Panc1 (cell line): Measurements from ENCODE around the gene PTPN23. TPM values are rescaled to one million over a fixed set of nuclear protein-coding genes. Genes with fewer than 3 reads are reported as not detected.

ENCODE experiments used
- ATAC-seq: fragments of 200-7000 bp; cut with Tn5 transposase; 2 replicates; pipeline ENCODE4 v1.9.1; 2020; ENCODE audit warnings: mild to moderate bottlenecking, moderate library complexity
- BruUV-seq: library from RNA; stranded (reverse); fragments of 400-500 nt; replicated peaks from 2 replicates; lab custom pipeline; 2021; lab: Mats Ljungman, UMichigan
- CTCF ChIA-PET: fragments of 300-600 bp; sonication (Branson Sonifier 250); formaldehyde crosslinking; loops from one replicate; lab custom pipeline; 2022; ENCODE audit warnings: antibody characterized with exemption; lab: Charles Lee
- POLR2A ChIA-PET: fragments of 300-600 bp; sonication (Branson Sonifier 250); formaldehyde crosslinking; loops from one replicate; lab custom pipeline; 2022; ENCODE audit warnings: antibody characterized with exemption; lab: Charles Lee
- DNase-seq: peaks from one replicate; pipeline ENCODE4 v3.0.0-alpha.2; 2010; ENCODE audit warnings: low read depth, low spot score
- H3K27ac ChIP-seq: 2 replicates; pipeline ENCODE4 v1.5.1; 2011; ENCODE audit warnings: mild to moderate bottlenecking, low read length, inconsistent platforms
- H3K27me3 ChIP-seq: fragments of 200-500 bp; sonication (Bioruptor generic); 2 replicates; pipeline ENCODE4 v1.6.0; 2014; ENCODE audit warnings: low read length, inconsistent platforms; ENCODE audit not compliant: control insufficient read depth, insufficient read depth
- H3K36me3 ChIP-seq: fragments of 200-500 bp; sonication (Bioruptor generic); 2 replicates; pipeline ENCODE4 v1.5.1; 2014; ENCODE audit warnings: inconsistent platforms, mild to moderate bottlenecking, low read length, moderate library complexity; ENCODE audit not compliant: control insufficient read depth, insufficient read depth
- H3K4me1 ChIP-seq: 2 replicates; pipeline ENCODE4 v1.5.1; 2011; ENCODE audit warnings: inconsistent platforms, mild to moderate bottlenecking, low read length, moderate library complexity; ENCODE audit not compliant: control insufficient read depth, insufficient read depth
- H3K4me3 ChIP-seq, 2 experiments: 2 replicates each; pipeline ENCODE4 v1.5.1; 2011 to 2012; ENCODE audit warnings: low read depth in 2 of 2, low read length in 2 of 2, mild to moderate bottlenecking in 2 of 2, inconsistent platforms in 1 of 2, moderate library complexity in 1 of 2
- H3K9me3 ChIP-seq: fragments of 200-500 bp; sonication (Bioruptor generic); 2 replicates; pipeline ENCODE4 v1.5.1; 2014; ENCODE audit warnings: low read depth, mild to moderate bottlenecking, inconsistent platforms, low read length, moderate library complexity; ENCODE audit not compliant: control insufficient read depth, insufficient read depth
- CTCF ChIP-seq: fragments of 450-650 bp; IDR thresholded peaks from 2 replicates; pipeline ENCODE4 v1.5.1; 2017; ENCODE audit warnings: mild to moderate bottlenecking
- POLR2AphosphoS5 ChIP-seq: IDR thresholded peaks from 2 replicates; pipeline ENCODE4 v1.6.1; 2012; ENCODE audit warnings: mild to moderate bottlenecking, low read depth, low read length, moderate library complexity
- REST ChIP-seq, 2 experiments: IDR thresholded peaks; 2 replicates each; pipeline ENCODE4 v1.6.1; 2011 to 2012; ENCODE audit warnings: low read depth in 2 of 2, control low read depth in 1 of 2, low read length in 1 of 2, mild to moderate bottlenecking in 1 of 2, moderate library complexity in 1 of 2; ENCODE audit not compliant: insufficient read depth in 1 of 2
- SIN3A ChIP-seq: IDR thresholded peaks from 2 replicates; pipeline ENCODE4 v1.6.1; 2012; ENCODE audit warnings: low read depth, mild to moderate bottlenecking, low read length, moderate library complexity, borderline replicate concordance; ENCODE audit not compliant: insufficient read depth
- TCF7L2 ChIP-seq: IDR thresholded peaks from 2 replicates; pipeline ENCODE4 v1.6.1; 2011; ENCODE audit warnings: mild to moderate bottlenecking, low read depth, low read length, inconsistent platforms
- in situ Hi-C: cut with HindIII; loops from 2 replicates; pipeline ENCODE4 v1.10.0; 2016; ENCODE audit warnings: low sequenced_read_pairs, low pct_unique_long_range_greater_than_20kb
- intact Hi-C: fragments of 100-400 bp; cut with micrococcal nuclease; formaldehyde crosslinking; loops from one replicate; pipeline ENCODE4 v1.10.0; 2022; ENCODE audit not compliant: unreplicated experiment
- total RNA-seq: library from RNA; stranded (reverse); gene quantifications from one replicate; pipeline ENCODE4 v1.2.1, GENCODE V29; 2021; ENCODE audit not compliant: unreplicated experiment

The PTPN23 gene
- total RNA-seq, 1 experiment from 2014 or later = 35.7 TPM

DNA sequence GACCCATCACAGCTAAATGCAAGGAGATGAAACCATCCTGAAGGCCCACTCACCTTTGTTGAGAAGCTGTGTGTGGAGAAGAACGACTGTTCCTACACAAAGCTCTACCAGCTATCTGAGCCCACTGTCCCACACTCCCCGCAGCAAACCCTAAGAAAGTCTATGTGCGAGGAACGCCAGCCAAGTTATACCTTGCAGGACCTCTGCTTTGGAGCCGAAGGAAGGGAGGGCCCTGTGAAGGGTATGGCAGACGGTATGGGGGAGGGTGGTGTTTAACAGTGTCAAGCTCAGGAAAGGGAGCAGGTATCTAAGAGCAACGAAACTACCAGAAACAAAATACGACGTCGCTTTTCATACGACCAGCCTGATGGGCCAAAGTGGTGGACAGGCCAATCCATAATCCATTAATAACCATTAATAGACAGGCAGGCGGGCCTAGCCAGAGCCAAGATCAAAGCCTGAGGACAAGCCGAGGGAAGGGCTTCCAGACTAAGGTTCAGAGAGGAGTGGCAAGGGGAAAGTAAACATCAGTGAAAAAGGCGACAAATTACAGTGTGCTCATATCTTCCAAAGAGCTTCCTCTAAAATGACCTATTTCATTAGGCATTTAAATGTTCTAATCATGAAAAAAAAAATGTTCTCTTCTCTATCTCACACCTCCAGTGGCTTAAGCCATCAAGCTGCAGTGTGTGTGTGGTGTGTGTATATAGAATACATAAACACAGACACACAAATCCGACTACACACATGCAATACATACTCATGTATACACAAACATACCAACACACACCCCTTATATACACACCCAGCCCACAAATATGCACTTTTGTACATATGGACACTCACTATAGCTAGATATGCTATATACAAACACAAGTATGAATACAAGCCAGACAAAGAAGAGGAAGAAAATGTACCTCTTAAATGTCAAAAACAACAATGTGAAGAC lies 43.9 kb downstream of the PTPN23 start:
- no peak overlapping the region for H3K27ac ChIP-seq
- no peaks in the 10 kb centered on the region for H3K27me3 ChIP-seq
- in situ Hi-C loops = no loop called here
- no peak for DNase-seq
- no peaks in the 10 kb centered on the region; the same call in 1 of the 2 replicates for H3K36me3 ChIP-seq
- TF ChIP-seq TCF7L2 (no peak), SIN3A (no peak), REST (IDR thresholded peaks at IDR 0.05; ENCODE audit: insufficient read depth in 1 of 2, low read depth in 2 of 2, low read length in 1 of 2) (no peak), POLR2AphosphoS5 (no peak), CTCF (no peak)
- CTCF ChIA-PET = no interaction called here
- no peaks in the 10 kb centered on the region for H3K9me3 ChIP-seq
- intact Hi-C loops = loop anchor here (10.0 kb wide), 1 partner anchor 50 kb away; the partner anchor contains the start of gene SCAP
- no TSS peak for BruUV-seq
- ATAC-seq = no peak
- POLR2A ChIA-PET = no interaction called here
- no peak overlapping the region for H3K4me3 ChIP-seq
- H3K4me1 ChIP-seq = no peaks in the 10 kb centered on the region

DNA sequence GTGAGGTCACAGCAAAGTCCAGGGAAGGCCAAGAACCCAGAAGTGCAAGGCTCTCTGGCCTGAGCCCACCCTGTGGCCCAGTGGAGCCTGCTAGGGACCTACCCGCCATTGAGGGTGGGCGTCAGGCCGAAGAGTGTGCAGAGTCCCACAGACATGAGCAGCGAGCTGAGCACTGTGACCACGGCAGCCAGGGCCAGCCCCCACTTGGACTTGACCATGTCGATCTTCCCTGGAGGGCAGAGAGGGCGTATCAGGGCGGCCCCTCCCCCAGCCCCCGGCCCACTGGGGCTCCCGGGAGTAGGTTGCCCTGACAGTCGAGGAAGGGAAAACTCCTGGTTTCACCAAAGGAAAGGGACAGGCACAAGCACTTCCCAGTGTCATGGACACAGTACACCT lies 44.6 kb downstream of the PTPN23 start:
- DNase-seq (no peak), ATAC-seq (no peak)
- H3K4me1 ChIP-seq = no peaks in the 10 kb centered on the region
- no peaks in the 10 kb centered on the region for H3K9me3 ChIP-seq
- BruUV-seq = no TSS peak
- no peak overlapping the region for H3K27ac ChIP-seq
- POLR2A ChIA-PET = no interaction called here
- no peak overlapping the region for H3K4me3 ChIP-seq
- no peaks in the 10 kb centered on the region; the same call in 1 of the 2 replicates for H3K36me3 ChIP-seq
- TF ChIP-seq TCF7L2 (no peak), SIN3A (no peak), REST (IDR thresholded peaks at IDR 0.05; ENCODE audit: insufficient read depth in 1 of 2, low read depth in 2 of 2, low read length in 1 of 2) (no peak), CTCF (no peak)
- intact Hi-C loops (loop anchor here (10.0 kb wide), 1 partner anchor 49 kb away; the partner anchor contains the start of gene SCAP), in situ Hi-C loops (no loop called here)
- H3K27me3 ChIP-seq = no peaks in the 10 kb centered on the region
- CTCF ChIA-PET = no interaction called here
